Measurements from ENCODE around the gene AMER3. TPM values are rescaled to one million over a fixed set of nuclear protein-coding genes. Genes with fewer than 3 reads are reported as not detected.

AMER3 gene
- total RNA-seq, 4 donors from 2014 or later: not detected

DNA sequence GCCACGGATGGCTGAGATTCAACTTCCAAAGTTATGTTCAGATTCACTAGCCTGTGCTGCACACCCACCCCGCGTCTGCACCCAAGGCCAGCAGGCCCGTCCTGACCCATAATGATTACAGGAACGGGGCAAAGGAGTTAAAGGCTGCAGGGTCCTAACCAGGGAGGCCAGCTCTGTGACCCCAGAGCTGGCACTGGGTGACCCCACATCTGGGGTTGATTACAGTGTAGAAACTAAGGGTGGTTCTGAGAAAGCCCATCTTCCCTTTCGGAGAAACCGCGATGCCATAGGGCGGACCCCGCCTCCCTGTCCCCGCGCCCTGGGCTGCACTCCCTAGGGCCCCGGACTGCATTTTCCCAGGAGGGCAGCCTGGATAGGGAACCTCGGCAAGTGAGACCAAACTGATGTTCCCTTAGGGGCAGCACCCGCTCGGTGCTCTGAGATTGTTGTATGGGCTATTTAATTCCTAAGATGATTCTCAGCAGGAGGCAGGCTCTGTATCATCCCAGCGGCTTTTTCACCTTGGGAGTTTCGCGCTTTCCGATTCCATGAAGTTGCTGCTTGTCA lies 28.6 kb upstream of the AMER3 start:
- Histone ChIP-seq H3K27ac (peak overlapping the region in 2 of 4 donors; percentile 49 to 64), H3K36me3 (no peaks in the 10 kb centered on the region), H3K9me3 (no peaks in the 10 kb centered on the region), H3K4me3 (peak overlapping the region; percentile 43 to 59 (median 52)), H3K4me1 (peaks cover 5 to 11% of the 10 kb centered on the region in 2 donors), H3K27me3 (peaks cover 9 to 18% (median 16%) of the 10 kb centered on the region in 3 donors)
- in situ Hi-C loops (cut with MboI; ENCODE audit: low sequenced_read_pairs in 4 of 4): no loop called here
- intact Hi-C loops (cut with DNase I; ENCODE audit: low total_unique reads): no loop called here
- ATAC-seq (no peak), DNase-seq (no peak)
- TF ChIP-seq POLR2A (IDR thresholded peaks at IDR 0.05): no peak
- TF ChIP-seq, protein P1, sequence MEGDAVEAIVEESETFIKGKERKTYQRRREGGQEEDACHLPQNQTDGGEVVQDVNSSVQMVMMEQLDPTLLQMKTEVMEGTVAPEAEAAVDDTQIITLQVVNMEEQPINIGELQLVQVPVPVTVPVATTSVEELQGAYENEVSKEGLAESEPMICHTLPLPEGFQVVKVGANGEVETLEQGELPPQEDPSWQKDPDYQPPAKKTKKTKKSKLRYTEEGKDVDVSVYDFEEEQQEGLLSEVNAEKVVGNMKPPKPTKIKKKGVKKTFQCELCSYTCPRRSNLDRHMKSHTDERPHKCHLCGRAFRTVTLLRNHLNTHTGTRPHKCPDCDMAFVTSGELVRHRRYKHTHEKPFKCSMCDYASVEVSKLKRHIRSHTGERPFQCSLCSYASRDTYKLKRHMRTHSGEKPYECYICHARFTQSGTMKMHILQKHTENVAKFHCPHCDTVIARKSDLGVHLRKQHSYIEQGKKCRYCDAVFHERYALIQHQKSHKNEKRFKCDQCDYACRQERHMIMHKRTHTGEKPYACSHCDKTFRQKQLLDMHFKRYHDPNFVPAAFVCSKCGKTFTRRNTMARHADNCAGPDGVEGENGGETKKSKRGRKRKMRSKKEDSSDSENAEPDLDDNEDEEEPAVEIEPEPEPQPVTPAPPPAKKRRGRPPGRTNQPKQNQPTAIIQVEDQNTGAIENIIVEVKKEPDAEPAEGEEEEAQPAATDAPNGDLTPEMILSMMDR (IDR thresholded peaks at IDR 0.05 in 4 of 5, conservative IDR thresholded peaks at IDR 0.05 in 1 of 5): no peak

DNA sequence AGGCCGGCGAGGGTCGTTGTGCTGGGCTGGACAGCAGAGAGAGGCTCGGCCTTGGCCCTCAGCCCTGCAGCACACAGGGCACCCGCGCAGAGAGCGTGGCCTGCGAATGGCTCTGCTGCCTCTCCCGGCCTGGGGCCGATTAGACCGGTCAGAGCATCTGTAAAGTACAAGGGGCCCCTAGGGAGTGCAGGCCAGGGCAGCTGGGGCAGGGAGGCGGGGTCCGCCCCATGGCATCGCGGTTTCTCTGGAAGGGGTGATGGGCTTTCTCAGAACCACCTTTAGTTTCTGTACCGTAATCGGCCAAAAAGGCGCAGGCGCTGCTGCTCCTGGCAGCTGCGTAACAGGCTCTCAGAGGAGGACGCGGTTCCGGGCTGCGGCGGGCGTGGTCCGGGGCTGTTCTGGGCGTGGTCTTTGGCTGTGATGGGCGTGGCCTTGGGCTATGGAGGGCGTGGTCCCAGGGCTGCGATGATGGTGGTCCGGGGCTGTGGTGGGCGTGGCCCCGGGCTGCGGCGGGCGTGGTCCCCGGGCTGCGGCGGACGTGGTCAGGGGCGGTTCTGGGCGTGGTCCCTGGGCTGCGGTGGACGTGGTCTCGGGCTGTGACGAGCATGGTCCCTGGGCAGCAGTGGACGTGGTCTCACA lies 27.9 kb upstream of the AMER3 start:
- Histone ChIP-seq H3K9me3 (no peaks in the 10 kb centered on the region), H3K27ac (peak overlapping the region in 3 of 4 donors; percentile 49 to 64 (median 52)), H3K4me1 (peaks cover 5 to 11% of the 10 kb centered on the region in 2 donors), H3K27me3 (peaks cover 9 to 18% (median 16%) of the 10 kb centered on the region in 3 donors), H3K4me3 (peak overlapping the region; percentile 43 to 59 (median 52)), H3K36me3 (no peaks in the 10 kb centered on the region)
- intact Hi-C loops (cut with DNase I; ENCODE audit: low total_unique reads) (no loop called here), in situ Hi-C loops (cut with MboI; ENCODE audit: low sequenced_read_pairs in 4 of 4) (no loop called here)
- DNase-seq (peak in 1 of 2 donors; percentile 21), ATAC-seq (peak; percentile 51 to 54)
- TF ChIP-seq, protein P1 (IDR thresholded peaks at IDR 0.05 in 4 of 5, conservative IDR thresholded peaks at IDR 0.05 in 1 of 5): no peak
- peak in 1 of 2 donors; percentile 25 for TF ChIP-seq POLR2A (IDR thresholded peaks at IDR 0.05)

DNA sequence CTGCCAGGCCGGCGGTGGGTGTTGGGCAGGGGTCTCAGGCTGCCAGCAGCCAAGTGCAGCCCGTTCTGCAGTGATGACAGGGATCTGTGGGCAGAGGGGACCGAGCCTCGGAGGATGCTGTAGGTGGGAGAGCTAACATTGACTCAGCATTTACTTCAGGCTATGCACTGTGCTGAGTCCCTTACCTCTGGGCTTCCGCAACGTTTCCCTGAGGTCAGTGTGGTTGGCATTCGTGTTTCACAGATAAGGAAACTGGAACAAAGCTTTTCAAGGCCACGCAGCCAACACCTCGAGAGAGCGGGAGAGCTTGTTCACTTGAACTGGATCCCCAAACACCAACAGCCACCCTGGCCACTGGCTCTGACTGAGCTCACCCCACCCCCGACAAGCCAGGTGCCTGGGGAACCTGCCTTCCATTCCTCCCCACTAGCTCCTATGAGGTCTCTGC lies 27.3 kb upstream of the AMER3 start:
- in situ Hi-C loops (cut with MboI; ENCODE audit: low sequenced_read_pairs in 4 of 4) (no loop called here), intact Hi-C loops (cut with DNase I; ENCODE audit: low total_unique reads) (no loop called here)
- no peak for DNase-seq
- ATAC-seq: peak in 1 of 2 donors; percentile 24
- no peaks in the 10 kb centered on the region for H3K9me3 ChIP-seq
- TF ChIP-seq, protein P1 (IDR thresholded peaks at IDR 0.05 in 4 of 5, conservative IDR thresholded peaks at IDR 0.05 in 1 of 5): no peak
- TF ChIP-seq POLR2A (IDR thresholded peaks at IDR 0.05): no peak
- peak overlapping the region; percentile 43 to 59 (median 52) for H3K4me3 ChIP-seq
- H3K4me1 ChIP-seq: peaks cover 5 to 11% of the 10 kb centered on the region in 2 donors
- H3K27me3 ChIP-seq: peaks cover 9 to 18% (median 16%) of the 10 kb centered on the region in 3 donors
- H3K36me3 ChIP-seq: no peaks in the 10 kb centered on the region
- H3K27ac ChIP-seq: peak overlapping the region in 2 of 4 donors; percentile 34 to 55

DNA sequence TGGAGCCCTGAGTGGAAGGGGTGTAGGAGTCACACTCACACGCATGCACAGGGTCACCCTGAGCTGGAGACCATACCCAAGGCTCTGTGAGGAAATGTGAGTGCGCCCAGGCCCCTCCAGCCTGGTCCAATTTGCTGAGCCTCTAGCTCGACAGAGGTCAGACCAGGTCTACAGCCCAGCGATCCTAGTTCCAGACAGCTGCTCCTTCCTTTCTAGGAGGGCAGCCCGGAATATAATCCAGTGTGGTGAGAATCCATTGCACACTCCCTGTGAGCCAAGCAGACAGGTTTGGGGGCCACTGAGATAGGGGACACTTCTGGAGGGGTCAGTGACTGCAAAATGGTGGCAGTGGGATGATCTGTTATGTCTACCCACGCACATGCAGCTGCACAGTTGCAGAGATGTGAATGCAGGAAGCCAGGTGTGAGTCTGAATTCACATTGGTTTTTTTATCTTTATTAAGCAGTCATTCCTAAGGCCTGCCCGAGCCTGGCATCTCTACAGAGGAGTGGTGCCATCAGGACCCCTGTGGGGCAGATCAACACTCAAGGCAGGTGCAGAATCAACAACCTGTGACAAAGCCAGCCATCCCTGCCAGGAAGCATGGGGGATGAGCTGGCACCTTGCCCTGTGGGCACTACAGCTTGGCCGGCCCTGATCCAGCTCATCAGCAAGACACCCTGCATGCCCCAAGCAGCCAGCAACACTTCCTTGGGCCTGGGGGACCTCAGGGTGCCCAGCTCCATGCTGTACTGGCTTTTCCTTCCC lies 26.6 kb upstream of the AMER3 start, which contains the start of gene GPR148:
Gene GPR148 (plus strand): TSS at position 522 of the 768 bp plus-strand sequence. CDS start 82 bp downstream, at position 604.
- in situ Hi-C loops (cut with MboI; ENCODE audit: low sequenced_read_pairs in 4 of 4) (no loop called here), intact Hi-C loops (cut with DNase I; ENCODE audit: low total_unique reads) (no loop called here)
- no peak for DNase-seq
- Histone ChIP-seq H3K36me3 (no peaks in the 10 kb centered on the region), H3K9me3 (no peaks in the 10 kb centered on the region), H3K27me3 (peaks cover 9 to 18% (median 16%) of the 10 kb centered on the region in 3 donors), H3K4me3 (peak within 1 kb of the TSS; percentile 43 to 59 (median 52)), H3K4me1 (peaks cover 5 to 11% of the 10 kb centered on the region in 2 donors), H3K27ac (peak within 1 kb of the TSS in 2 of 4 donors; percentile 34 to 55)
- TF ChIP-seq, protein P1 (IDR thresholded peaks at IDR 0.05 in 4 of 5, conservative IDR thresholded peaks at IDR 0.05 in 1 of 5): no peak
- TF ChIP-seq POLR2A (IDR thresholded peaks at IDR 0.05): no peak
- no peak for ATAC-seq
